DND-41 (cell line): ENCODE results near the gene EGFL7.

Experiments used
- EZH2 ChIP-seq: IDR thresholded peaks from 3 replicates; pipeline ENCODE4 v1.6.1; 2012; ENCODE audit warnings: borderline replicate concordance, low read depth, mild to moderate bottlenecking, moderate library complexity, low read length, inconsistent platforms; ENCODE audit not compliant: severe bottlenecking
- TF ChIP-seq, protein P1 (sequence below): IDR thresholded peaks from 2 replicates; pipeline ENCODE4 v1.5.1; 2012; ENCODE audit warnings: borderline replicate concordance, low read length, moderate library complexity, mild to moderate bottlenecking; ENCODE audit not compliant: poor library complexity, severe bottlenecking; ENCODE audit errors: extremely low read depth

GRCh38 chr9:136683755-136684154 lies 21.0 kb downstream of the EGFL7 start:
- TF ChIP-seq, protein P1, sequence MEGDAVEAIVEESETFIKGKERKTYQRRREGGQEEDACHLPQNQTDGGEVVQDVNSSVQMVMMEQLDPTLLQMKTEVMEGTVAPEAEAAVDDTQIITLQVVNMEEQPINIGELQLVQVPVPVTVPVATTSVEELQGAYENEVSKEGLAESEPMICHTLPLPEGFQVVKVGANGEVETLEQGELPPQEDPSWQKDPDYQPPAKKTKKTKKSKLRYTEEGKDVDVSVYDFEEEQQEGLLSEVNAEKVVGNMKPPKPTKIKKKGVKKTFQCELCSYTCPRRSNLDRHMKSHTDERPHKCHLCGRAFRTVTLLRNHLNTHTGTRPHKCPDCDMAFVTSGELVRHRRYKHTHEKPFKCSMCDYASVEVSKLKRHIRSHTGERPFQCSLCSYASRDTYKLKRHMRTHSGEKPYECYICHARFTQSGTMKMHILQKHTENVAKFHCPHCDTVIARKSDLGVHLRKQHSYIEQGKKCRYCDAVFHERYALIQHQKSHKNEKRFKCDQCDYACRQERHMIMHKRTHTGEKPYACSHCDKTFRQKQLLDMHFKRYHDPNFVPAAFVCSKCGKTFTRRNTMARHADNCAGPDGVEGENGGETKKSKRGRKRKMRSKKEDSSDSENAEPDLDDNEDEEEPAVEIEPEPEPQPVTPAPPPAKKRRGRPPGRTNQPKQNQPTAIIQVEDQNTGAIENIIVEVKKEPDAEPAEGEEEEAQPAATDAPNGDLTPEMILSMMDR: no peak
- TF ChIP-seq EZH2: no peak
